HepG2 (cell line): ENCODE data around the gene CDC42BPG. TPM values are rescaled to one million over a fixed set of nuclear protein-coding genes. Genes with fewer than 3 reads are reported as not detected.

Source experiments
- CSRNP1 ChIP-seq: sonication (generic); formaldehyde crosslinking; IDR thresholded peaks from 2 replicates; pipeline ENCODE4 v1.8.1; 2023; ENCODE audit warnings: mild to moderate bottlenecking, missing genetic modification reagents
- PAXIP1 ChIP-seq: sonication (generic); formaldehyde crosslinking; conservative IDR thresholded peaks from 2 replicates; pipeline ENCODE4 v1.4.0; 2020; ENCODE audit warnings: mild to moderate bottlenecking, missing genetic modification reagents, moderate library complexity
- PREB ChIP-seq: sonication (generic); formaldehyde crosslinking; IDR thresholded peaks from 2 replicates; pipeline ENCODE4 v1.4.0; 2020; ENCODE audit warnings: missing genetic modification reagents
- RFXANK ChIP-seq: IDR thresholded peaks from 2 replicates; pipeline ENCODE4 v1.6.1; 2016
- SP5 ChIP-seq: IDR thresholded peaks from 2 replicates; pipeline ENCODE4 v1.6.1; 2016; ENCODE audit warnings: low read depth, borderline replicate concordance
- U2AF2 ChIP-seq: fragments of 200-400 bp; formaldehyde crosslinking; IDR thresholded peaks from 2 replicates; pipeline ENCODE4 v1.6.1; 2017; ENCODE audit warnings: low read depth, mild to moderate bottlenecking, low read length
- ZNF275 ChIP-seq: sonication (generic); formaldehyde crosslinking; IDR thresholded peaks from 2 replicates; pipeline ENCODE4 v1.8.0; 2022; ENCODE audit warnings: missing genetic modification reagents, mild to moderate bottlenecking, inconsistent platforms, borderline replicate concordance
- ZNF747 ChIP-seq: sonication (generic); formaldehyde crosslinking; IDR thresholded peaks from 2 replicates; pipeline ENCODE4 v1.8.1; 2023; ENCODE audit warnings: missing genetic modification reagents, mild to moderate bottlenecking, borderline replicate concordance
- ZNF761 ChIP-seq: sonication (generic); formaldehyde crosslinking; conservative IDR thresholded peaks from 2 replicates; pipeline ENCODE4 v1.4.0; 2020; ENCODE audit warnings: mild to moderate bottlenecking, missing genetic modification reagents
- polyA plus RNA-seq, 8 experiments: library from polyadenylated mRNA; depleted of rRNA in 3 of 8; stranded (reverse) in 7 of 8; unstranded in 1 of 8; fragments of >200 nt; fragmentation: Illumina TruSeq in 4 of 8; extraction: Trizol in 4 of 8; gene quantifications; 2 replicates each; pipeline versions ENCODE4 v1.2.1 to v1.2.3, GENCODE V29; 2011 to 2016; ENCODE audit warnings: low read depth in 4 of 8, missing spikeins in 1 of 8, mixed read lengths in 1 of 8; ENCODE audit not compliant: insufficient read depth in 1 of 8
- total RNA-seq, 5 experiments: library from RNA; depleted of rRNA; stranded (reverse); fragments of >200 nt; fragmentation: Illumina TruSeq; extraction: Trizol; gene quantifications; 2 replicates each; pipeline ENCODE4 v1.2.3, GENCODE V29; 2016; ENCODE audit warnings: low read depth in 1 of 5
- TF ChIP-seq, protein P1 (sequence below): sonication (generic); formaldehyde crosslinking; IDR thresholded peaks from 2 replicates; pipeline ENCODE4 v1.4.0; 2020; ENCODE audit warnings: mild to moderate bottlenecking, missing genetic modification reagents
- TF ChIP-seq, protein P2 (sequence below): sonication (generic); formaldehyde crosslinking; IDR thresholded peaks from 2 replicates; pipeline ENCODE4 v1.5.0; 2020; ENCODE audit warnings: mild to moderate bottlenecking, missing genetic modification reagents, moderate library complexity

The CDC42BPG gene
- total and polyA plus RNA-seq, 2 of the 13 experiments (the other 11 are each of a cell fraction or from before 2014, with no cell fraction given): 0.55 to 1.4 TPM

DNA sequence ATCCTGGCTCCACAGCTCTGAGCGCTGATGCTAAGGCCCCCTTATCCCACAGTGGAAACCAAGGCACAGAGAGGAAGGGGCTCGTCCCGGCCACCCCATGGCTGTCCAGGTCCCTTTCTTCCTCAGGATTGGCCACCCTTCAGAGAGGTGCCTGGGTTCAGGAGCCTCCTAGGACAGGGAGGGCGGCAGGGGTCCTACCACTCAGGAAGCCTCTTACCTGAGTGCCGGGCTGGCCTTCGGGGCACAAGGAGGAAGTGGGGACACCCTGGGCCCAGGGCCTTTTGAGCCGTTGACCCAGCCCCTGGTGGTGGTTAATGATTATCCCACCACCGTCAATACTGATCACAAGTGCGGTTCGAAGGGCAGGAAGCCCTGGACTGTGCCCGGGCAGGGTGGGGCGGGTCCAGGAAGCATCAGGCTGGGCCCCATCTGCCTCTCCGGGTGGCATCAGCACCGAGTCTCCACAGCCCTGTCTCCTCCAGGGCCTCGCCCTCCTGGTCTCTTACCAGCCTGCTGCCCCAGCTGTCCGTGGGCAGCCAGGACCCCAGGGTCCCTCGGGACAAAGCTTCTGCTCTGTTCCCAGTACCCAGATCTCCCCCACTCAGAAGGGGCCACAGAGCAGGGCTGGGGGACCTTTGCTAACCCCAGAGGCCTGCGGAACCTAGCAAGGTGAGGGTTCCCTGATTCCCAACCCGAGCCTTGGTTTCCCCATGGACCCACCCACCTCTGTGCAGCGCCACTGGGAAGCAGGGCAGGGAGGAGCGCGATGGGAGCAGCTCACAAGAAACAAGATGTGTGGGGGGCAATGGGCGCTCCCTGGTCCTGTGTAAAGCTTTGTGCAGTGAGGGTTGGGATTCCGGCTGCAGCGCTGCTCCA, 49.0 kb upstream of the CDC42BPG start (continued):
- TF ChIP-seq SP5: peak; percentile 83
- no peak for TF ChIP-seq ZNF275
- peak; percentile 90; the same call in 1 of the 2 replicates for TF ChIP-seq ZNF761 (CRISPR knock-in tag)
- TF ChIP-seq RFXANK: 0 out of 2 replicates have a peak, but pooled peaks have one; percentile 29
- no peak for TF ChIP-seq PREB (CRISPR knock-in tag)
- no peak for TF ChIP-seq U2AF2
- TF ChIP-seq, protein P1, sequence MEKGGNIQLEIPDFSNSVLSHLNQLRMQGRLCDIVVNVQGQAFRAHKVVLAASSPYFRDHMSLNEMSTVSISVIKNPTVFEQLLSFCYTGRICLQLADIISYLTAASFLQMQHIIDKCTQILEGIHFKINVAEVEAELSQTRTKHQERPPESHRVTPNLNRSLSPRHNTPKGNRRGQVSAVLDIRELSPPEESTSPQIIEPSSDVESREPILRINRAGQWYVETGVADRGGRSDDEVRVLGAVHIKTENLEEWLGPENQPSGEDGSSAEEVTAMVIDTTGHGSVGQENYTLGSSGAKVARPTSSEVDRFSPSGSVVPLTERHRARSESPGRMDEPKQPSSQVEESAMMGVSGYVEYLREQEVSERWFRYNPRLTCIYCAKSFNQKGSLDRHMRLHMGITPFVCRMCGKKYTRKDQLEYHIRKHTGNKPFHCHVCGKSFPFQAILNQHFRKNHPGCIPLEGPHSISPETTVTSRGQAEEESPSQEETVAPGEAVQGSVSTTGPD (CRISPR knock-in tag): no peak
- peak; percentile 64 for TF ChIP-seq ZNF747 (CRISPR knock-in tag)
- TF ChIP-seq, protein P2, sequence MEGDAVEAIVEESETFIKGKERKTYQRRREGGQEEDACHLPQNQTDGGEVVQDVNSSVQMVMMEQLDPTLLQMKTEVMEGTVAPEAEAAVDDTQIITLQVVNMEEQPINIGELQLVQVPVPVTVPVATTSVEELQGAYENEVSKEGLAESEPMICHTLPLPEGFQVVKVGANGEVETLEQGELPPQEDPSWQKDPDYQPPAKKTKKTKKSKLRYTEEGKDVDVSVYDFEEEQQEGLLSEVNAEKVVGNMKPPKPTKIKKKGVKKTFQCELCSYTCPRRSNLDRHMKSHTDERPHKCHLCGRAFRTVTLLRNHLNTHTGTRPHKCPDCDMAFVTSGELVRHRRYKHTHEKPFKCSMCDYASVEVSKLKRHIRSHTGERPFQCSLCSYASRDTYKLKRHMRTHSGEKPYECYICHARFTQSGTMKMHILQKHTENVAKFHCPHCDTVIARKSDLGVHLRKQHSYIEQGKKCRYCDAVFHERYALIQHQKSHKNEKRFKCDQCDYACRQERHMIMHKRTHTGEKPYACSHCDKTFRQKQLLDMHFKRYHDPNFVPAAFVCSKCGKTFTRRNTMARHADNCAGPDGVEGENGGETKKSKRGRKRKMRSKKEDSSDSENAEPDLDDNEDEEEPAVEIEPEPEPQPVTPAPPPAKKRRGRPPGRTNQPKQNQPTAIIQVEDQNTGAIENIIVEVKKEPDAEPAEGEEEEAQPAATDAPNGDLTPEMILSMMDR (CRISPR knock-in tag): peak; percentile 38
- TF ChIP-seq CSRNP1: no peak
- TF ChIP-seq PAXIP1 (CRISPR knock-in tag): peak; percentile 97
